ENCODE results near the gene FUT7.
"Not testable (repeated sequence)": the region's sequence is repeated elsewhere in the genome, so short reads cannot be mapped to it uniquely, and the experiment has no call there.

The FUT7 gene

DNA sequence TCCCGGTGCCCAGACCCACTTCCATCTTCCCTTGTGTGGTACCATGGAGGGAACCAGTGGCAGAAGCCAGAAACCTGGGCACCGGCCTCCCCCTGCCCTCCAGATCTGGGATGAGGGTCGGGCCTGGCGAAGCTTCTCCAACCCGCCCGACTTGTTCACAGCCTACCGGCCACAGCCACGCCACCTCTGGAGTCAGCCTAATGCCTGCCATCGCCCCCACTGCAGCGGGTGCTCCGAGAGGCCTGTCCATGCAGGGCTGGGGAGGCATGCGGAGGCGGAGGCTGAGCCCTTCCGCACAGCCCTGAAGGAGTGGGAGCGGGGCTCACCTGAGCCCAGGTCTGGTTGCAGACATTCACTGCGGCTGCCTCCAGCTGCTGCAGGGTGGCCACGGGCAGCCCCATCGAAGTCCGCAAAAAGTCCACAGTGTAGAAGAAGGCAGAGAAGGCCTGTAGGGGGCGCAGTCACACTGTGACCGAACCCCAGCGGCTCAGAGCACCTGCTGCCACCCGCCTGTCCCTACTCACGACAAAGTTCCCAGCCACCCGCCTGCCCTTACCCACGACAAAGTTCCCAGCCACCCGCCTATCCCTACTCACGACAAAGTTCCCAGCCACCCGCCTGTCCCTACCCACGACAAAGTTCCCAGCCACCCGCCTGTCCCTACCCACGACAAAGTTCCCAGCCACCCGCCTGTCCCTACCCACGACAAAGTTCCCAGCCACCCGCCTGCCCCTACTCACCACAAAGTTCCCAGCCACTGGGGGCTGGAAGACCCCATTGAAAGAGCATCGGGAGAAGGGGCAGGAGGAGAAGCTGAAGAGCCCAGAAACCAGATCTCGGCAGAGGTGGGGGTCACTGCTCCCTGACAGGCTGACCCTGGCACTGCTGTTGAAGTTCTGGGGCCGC, 17.9 kb upstream of the FUT7 start:
- peak; percentile 67 for DNase-seq (ENCODE audit: low read depth)

DNA sequence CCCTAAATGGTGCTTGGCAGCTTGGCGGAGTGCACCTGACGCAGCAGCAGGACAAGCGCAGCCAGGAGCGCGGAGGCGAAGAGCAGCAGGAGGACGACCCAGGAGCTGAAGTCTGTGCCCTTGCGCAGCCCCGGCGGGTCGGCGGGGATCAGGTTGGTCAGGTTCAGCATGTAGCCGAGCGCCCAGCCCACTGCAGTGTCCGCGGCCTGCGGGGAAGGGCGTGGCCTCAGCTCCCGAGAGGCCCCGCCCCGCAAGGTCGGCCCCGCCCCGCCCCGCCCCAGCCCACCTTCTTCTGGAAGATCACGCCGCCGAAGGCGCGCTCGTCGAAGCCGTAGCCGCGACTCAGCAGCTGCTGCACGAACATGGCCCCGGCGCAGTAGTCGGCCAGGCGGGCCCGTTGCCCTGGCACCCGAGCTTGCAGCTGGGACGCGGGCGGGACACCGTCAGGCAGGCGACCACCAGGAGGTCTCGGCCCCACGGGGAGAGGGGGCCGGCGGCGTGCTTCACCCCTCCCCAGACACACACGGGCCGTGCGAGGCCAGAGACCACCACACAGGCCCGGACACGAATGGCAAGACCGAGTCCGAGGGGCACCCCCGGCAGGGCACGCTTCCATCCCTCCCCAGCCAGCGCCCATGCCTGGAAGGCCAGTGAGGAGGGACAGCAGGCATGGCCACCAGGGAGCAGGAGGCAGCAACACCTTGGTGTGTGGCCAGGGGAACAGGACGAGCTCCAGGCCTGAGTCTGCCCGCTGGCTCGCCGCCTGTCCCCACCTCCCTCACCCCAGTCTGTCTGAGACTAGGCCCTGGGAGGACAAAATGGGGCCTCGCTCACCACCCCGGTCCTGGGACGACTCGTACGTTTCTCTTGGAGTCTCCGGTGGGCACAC, 17.0 kb upstream of the FUT7 start:
- no peak for DNase-seq (ENCODE audit: low read depth)

DNA sequence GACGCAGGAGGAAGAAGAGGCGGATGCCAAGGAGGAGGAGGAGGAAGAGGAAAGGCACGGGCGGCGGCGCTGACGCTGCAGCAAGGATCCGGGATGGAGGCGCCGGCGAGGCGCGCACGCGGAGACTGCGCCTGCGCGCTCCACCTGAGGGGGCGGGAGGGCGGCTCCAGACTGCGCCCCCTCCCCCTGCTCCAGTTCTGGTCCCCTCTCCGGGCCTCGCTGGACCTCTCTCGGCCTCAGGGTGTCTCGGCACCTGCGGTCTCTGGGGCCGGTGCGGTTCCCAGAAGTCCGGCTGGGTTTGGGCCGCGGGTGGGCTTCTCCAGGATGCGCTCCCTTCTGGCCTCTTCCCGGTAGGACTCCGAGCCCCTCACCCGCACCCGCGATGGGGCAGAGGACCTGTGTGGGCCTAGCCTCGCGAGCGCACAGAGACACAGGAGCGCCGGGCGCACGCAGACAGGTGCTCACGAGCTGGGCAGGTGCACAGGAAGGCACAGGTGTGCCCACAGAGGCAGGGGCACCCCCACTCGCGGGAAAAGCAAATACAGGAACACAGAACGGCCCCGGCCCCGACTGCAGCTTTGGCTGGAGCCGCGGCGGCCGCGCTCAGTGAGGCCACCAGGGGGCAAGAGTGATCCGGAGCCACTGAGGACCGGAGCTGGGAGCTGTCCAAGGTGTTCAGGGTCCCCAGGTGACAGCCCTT, 14.3 kb upstream of the FUT7 start, which contains the start of gene NPDC1:
Gene NPDC1, minus strand, starts transcription at position 90 of the 700 bp plus-strand sequence. CDS start 188 bp downstream, outside the sequence.
- DNase-seq (ENCODE audit: low read depth) = peak; percentile 82

DNA sequence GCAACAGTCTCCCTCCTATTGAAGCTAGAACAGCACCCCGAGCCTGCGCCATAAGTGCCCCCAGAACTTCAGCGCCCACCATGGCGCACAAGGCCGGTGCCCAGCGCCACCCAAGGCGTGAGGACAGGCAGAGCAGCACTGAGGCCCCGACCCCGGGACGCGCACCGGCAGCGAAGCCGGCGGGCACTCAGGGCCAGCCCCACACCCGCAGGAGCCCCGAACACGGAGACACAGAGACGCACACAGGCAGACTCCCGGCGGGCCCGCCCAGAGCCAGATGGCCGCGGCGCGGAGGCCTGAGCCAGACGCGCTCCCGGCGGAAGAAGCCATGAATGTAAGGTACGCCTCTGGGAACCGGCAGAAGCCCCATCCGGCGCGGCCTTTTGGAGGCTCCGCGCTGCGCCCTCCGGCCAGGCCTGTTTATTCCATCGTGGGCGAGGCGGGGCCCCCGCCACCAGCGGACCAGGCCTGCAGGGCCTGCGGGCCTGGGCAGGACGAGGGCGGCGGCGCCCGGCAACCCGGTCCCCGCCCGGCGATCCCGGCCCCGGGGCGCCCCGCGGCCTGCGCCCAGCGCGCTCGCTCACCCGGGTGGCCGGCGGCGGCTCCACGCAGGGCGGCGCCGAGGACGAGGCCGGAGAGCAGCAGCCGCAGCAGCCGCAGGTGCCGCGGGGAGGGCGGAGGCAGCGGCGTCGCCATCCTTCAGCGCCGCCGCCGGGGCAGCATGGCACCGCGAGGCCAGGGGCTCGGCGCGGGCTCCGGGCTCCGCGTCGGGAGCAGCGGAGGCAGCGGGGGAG, 13.6 kb upstream of the FUT7 start:
- no peak for DNase-seq (ENCODE audit: low read depth)

DNA sequence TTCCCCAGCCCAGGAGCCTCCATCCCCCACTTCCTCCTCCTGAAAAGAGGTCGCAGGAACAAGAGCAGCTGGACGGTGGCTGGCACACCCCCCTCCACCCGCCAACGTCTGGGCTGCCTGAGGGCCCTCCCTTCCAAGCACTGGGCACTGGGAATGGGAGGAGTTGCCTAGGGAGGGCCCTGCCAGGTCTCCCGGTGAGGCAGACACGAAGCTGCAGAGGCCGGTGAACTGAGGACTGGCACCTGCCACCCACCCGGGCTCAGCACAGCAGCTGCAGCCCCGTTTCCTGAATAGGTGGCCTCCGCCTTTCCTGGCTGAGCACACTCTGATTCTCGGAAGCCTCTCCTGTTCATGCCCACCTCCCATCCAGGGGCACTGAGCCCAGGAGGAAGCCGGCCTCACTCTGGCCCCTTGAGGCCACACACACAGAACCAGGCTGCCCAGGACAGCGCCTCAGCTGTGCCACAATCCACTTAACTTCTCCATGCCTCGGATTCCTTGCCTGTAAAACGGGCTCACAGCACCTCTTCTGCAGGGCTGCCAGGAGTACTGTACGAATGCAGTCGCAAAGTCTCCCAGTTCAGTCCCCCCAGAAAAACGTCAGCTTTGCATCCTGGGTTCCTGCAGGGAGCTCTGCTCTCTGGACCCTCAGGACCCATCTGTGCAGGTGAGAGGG, 12.8 kb upstream of the FUT7 start:
- no peak for DNase-seq (ENCODE audit: low read depth)

DNA sequence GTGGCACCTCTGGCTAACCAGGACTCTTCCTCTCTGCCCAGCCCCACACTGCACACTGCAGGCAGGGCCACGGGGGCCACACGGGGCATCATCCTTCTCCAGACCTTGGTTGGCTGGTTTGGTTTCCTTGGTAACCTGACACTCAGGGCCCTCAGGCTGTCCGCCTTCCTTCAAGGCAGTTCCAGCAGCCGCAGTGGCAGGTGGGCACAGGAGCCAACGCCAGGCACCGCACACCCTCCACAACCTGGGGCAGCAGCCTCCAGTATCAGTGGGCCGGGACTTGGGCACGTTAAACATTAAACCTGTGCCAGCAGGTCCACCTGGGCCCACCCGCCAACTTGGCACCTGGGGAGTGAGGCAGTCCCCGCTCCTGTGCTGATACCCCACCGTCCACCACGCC, 12.1 kb upstream of the FUT7 start:
- DNase-seq (ENCODE audit: low read depth) = no peak

DNA sequence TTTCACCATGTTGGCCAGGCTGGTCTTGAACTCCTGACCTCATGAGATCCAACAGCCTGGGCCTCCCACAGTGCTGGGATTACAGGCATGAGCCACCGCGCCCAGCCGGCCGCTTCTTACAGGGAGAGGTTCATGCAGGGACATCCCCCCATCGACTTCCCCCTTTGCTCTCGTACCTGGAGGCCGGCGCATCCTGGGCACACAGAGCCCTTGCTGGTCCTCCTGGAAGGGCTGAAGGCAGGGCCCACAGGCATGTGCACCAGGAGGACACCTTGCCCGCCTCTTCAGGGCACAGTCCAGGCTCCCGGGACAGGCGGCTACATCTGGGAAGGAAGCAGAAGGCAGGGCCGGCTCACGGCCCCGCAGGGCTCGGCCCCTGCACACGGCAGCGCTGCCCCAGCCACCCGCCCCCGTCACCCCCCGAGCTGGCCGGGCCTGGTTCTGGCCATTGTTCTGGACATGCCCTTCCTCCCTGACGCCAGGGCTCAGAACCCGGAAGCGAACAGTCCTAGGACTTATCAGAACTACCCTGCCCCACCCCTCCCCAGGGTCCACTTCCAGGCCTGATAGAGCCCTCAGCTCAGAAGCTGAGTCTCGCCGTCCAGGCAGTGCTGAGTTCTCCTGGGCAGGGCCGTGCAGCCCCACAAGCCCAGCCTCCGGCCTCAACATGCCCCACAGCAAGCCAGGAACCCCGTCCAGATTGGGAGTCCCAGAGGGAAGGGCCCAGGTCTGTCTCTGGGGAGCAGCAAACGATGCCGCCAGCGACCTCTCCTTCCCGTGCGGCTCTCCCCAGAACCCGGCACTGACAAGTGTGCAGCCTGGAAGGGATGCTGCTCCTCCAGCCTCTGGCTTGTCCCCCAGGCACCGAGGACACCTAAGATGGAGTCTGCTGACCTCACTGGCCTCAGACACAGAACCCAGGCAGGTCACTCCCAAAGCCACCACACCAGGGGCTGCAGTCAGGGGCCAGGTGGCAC, 11.2 kb upstream of the FUT7 start:
- DNase-seq (ENCODE audit: low read depth) = no peak

DNA sequence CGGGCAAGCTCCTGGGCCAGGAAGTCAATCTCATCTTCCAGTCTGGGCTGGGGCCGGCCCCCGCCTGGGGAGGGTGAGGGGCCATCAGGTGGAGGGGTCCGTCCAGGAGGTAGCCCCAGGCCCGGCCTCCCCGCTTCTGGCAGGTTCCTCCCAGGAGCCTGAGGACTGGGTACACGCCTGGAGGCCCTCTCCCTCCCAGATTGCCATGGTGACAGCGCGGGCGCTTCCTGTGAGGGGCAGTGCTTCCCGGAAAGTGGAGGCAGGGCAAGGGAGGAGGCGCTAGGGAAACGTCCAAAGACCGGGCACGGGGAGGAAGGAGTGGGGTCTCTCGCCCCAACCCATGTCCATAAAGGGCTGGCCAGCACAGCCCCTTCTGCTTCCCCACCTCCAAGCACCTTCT, 9.2 kb upstream of the FUT7 start:
- DNase-seq (ENCODE audit: low read depth) = no peak

DNA sequence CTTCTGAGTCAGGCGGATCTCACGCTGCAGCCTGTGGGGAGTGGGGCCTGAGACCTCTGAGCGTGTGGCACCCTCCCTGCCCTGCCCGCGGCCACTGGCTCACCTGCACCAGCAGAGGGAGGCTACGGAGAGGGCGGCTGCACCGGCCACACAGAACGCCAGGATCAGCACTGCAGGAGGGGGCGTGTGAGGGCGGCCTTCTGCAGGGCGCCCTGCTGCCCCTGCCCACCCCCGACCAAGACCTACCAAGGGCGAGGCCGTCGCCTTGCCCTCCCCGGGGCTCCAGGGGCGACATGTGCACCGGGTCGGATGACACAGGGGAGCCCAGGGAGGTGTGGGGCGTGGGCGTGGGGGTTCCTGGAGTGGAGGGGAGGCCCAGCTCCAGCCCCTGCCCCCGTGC, 8.7 kb upstream of the FUT7 start:
- DNase-seq (ENCODE audit: low read depth) = no peak

DNA sequence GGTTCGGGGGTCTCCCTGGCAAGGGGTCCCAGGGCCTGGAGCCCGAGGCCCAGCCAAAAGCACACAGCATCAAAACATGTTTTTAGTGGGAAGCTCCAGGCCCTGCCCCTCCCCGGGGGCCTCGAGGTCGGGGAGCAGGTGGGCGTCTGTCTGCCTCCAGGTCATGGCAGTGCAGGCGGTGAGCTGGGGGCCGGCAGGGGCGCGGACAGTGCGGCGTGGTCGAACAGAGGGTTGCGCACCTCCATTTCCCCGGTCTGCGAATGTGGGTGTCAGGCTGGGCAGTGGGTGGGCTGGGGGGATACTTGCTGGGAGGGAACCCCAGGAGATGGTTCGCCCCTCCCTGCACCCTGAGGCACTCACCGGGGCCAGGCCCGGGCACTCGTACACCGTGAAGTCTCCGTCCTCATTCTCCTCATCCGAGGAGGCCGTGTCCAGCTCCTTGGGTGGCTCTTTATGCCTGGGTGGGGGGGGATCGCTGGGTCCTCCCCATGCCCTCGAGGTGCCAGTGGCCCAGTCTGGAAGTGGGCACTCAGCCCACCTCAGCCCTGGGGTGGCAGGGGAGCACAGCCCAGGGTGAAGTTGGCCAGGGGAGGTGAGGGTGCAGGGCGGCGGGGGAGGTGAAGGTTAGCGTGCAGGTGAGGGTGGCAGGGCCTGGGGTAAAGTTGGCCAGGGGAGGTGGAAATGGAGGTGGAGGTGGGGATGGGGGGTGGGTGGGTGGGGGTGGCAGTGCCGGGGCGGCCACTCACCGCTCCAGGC, 7.9 kb upstream of the FUT7 start:
- no peak for DNase-seq (ENCODE audit: low read depth)

DNA sequence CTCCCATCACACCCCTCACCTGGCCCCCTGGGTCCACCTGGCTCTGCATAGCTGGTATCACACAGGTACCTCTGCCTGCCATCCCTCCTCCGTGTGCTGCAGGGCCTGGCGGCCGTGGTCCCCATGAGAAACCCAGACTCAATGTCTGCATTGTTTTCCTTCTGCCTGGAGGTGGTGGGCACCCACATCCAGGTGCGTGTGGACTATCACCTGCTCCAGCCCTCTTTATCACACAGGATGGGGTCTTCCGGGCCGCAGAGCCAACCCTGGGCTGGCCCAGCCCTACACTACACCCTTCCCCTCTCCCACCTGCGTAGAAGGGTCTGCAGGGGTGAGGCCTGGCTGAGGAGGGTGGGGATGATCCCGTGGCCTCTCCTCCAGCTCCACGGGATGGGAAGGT, 7.0 kb upstream of the FUT7 start:
- DNase-seq (ENCODE audit: low read depth) = no peak

DNA sequence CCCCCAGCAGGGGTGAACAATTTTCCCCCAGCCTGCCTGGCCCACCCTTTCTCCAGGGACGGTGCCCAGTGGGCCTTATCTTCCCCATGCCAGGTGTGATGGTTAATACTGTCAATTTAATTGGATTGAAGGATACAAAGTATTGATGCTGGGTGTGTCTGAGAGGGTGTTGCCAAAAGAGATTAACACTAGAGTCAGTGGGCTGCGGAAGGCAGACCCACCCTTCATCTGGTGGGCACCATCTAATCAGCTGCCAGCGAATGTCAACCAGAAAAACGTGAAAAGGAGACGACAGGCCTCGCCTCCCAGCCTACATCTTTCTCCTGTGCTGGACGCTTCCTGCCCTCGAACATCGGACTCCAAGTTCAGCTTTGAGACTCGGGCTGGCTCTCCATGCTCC, 5.6 kb upstream of the FUT7 start:
- no peak for DNase-seq (ENCODE audit: low read depth)

DNA sequence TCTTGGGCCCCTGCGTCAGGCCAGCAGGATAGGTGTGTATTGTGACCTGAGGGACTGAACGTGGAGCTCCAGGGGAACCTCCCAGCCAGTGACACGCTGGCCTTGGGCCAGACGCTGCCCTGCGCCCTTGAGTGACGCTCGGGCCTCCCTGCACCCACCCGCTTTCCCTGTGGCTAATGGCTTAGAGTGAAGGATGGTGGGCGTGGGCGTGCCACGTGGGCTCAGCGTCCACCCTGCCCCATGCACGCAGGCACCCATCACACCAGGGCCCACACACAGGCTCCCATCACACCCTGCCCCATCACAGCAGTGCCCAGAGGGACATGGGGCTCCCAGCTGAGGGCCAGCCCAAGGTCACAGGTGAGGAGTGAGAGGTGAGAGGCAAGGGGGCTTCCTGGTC, 5.1 kb upstream of the FUT7 start:
- DNase-seq (ENCODE audit: low read depth) = no peak

DNA sequence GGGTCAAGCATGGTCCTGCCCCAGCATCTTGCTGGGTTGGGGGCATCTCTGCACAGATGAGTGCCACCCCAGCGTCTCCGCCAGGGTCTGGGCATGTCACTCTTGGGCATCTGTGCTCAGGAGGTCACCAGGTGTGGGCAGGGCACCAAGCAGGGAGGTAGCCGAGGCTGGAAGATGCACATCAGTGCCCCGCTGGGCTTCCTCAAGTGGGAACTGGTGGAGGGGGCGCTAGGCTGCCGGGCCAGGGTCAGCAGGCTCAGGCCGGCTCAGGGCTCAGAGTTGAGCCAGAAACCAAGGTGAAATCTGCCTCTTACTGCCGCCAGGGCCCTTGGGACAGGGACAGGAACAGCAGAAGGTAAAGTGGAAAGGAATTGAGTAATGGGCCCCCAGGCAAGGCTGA, 4.0 kb upstream of the FUT7 start:
- no peak for DNase-seq (ENCODE audit: low read depth)

DNA sequence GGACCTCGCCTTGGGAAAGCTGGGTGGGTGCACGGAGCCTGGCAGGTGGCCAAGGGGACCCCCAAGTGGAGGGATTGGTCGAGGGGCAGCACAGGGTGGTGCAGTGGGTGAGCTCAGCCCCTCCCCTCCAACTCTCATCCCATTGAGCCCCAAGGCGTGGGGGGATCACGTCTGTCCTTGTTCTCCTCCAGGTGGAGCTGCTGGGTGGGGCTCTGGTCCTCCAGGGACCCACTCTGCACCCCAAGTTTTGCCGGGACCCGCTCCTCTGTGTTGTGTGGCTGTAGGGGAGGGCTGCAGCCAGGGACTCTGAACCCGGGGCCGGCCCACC, 3.6 kb upstream of the FUT7 start:
- no peak for DNase-seq (ENCODE audit: low read depth)

DNA sequence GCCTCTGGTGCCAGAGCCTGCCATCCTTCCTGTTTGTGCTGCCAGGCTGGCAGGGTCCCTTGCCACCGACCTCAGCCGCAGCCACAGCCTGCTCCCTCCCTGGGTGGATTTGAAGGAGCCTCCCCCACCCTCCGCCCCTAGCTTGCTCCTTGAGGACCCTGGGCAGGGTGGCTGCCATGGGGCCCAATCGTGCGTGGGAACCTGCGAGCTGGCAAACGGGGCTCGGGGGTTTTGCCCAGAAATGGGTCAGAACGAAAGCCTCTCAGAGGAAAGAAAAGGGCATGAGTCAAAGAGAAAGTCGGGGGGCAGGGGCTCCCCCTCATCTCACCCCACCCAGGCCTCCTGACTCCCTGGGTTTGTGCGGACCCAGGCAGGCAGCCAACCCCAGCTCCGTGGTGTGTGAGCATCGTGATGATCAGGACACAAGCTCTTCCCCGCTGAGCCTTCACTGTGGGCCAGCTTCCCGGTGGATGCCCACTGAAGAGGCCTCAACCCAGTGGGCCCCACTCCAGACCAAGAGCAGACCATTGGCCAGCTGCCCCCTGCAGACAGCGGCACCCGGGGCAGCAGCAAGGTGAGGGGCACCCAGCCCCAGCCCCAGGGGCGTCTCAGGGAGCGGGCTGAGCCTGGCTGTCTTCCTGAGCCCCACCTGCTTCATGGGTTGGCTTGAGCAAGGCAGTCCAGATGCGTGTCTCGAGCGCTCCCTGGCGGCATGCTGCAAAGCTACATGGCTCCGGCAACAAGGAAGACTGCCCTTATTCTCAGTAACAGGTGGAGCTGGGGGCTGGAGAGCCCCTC, 3.0 kb upstream of the FUT7 start:
- peak; percentile 83 for DNase-seq (ENCODE audit: low read depth)

DNA sequence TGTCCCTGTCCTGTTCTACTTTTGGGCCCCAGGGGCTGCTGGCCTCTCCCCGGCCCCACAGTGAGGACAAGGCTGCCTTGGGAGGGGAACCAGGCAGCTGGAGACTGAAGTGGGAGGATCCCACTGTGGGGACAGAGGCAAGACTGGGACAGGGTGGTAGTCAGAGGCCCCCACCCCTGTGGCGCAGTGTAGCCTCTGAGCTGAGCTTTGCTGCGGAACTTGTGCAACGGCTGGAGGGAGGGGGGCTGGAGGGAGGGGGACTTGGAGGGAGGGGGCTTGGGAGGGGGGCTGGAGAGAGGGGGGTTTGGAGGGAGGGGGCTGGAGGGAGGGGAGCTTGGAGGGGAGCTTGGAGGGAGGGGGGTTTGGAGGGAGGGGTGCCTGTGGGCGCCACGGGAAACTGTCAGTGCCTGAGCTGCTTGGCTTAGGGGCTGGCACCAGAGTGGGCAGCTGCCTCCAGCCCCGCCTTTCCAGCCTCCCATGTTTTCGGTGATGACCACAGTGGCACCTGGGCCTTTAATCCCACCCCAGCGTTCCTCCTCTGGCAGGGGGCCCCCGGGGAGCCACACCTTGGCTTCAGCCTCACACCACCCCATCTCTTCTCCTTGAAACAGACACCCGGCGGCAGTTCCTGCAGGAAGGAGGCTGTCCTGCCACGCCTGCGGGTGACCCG, 2.3 kb upstream of the FUT7 start:
- DNase-seq (ENCODE audit: low read depth) = no peak

DNA sequence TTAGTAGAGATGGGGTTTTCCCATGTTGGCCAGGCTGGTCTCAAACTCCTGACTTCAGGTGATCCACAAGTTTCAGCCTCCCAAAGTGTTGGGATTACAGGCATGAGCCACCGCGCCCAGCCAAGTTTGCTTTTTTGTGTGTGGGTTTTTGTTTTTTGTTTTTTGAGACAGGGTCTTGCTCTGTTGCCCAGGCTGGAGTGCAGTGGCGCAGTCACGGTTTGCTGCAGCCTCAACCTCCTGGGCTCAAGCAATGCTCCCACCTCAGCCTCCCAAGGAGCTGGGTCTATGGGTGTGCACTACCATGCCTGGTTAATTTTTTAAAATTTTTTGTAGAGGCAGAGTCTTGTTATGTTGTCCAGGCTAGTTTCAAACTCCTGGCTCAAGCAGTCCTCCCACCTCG, 1.6 kb upstream of the FUT7 start:
- DNase-seq (ENCODE audit: low read depth) = not testable (repeated sequence)
